ENCODE data around the gene OSBPL5.

DNA sequence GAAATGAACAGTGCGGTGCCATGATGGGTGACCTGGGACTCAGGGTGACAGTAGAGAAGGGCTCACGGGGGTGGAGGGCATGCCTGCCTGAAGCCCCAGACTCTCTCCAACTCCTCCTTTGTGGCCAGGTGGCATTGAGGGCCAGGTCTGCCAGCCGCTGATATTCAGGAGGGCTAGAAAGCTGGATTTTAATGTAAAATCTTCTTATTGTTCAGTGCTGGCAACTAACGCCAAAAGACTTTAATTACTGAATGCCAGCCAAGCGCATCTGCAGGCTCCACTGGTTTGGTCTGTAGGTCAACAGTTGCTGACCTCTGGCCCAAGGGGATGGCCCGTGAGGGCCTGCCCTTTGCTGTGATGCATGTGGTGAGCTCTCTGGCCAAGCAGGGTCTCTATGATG lies 43.2 kb upstream of the OSBPL5 start:
- TF ChIP-seq CTCF (IDR thresholded peaks at IDR 0.05) (no peak), POLR2A (IDR thresholded peaks at IDR 0.05) (no peak)
